H1 (cell line): Measurements from ENCODE around the gene TMEM106A. TPM values are rescaled to one million over a fixed set of nuclear protein-coding genes. Genes with fewer than 3 reads are reported as not detected.
A peak's percentile ranks its signal among the peaks of the same experiment; 100 is the strongest.

Experiments
- ASH2L ChIP-seq: fragments of 200-600, 300-600 bp; sonication (generic); IDR thresholded peaks from one replicate; pipeline ENCODE4 v1.7.1; 2017; ENCODE audit warnings: low read length
- BCL11A ChIP-seq, 2 experiments: IDR thresholded peaks; one replicate each; pipeline ENCODE4 v1.6.1; 2011; ENCODE audit warnings: low read depth in 2 of 2, low read length in 2 of 2, mild to moderate bottlenecking in 2 of 2
- CBX8 ChIP-seq: fragments of 300-800, 300-1000 bp; sonication (generic); IDR thresholded peaks from 2 replicates; pipeline ENCODE4 v1.7.1; 2016; ENCODE audit warnings: low read depth, low read length, borderline replicate concordance
- CREB1 ChIP-seq: IDR thresholded peaks from 2 replicates; pipeline ENCODE4 v1.6.1; 2012; ENCODE audit warnings: inconsistent platforms
- CTCF ChIP-seq, 3 experiments: IDR thresholded peaks; 1 replicate in 2 of 3; 2 replicates in 1 of 3; pipeline versions ENCODE4 v1.5.1 to v1.6.1; 2011; ENCODE audit warnings: low read length in 3 of 3, mild to moderate bottlenecking in 3 of 3, inconsistent platforms in 2 of 3, low read depth in 1 of 3, moderate library complexity in 1 of 3; ENCODE audit not compliant: insufficient read depth in 1 of 3; ENCODE audit errors: control extremely low read depth in 1 of 3
- EP300 ChIP-seq, 2 experiments: IDR thresholded peaks; 1 replicate in 1 of 2; 2 replicates in 1 of 2; pipeline ENCODE4 v1.6.1; 2011 to 2012; ENCODE audit warnings: low read depth in 2 of 2, low read length in 2 of 2, mild to moderate bottlenecking in 2 of 2, borderline replicate concordance in 1 of 2, inconsistent platforms in 1 of 2, moderate library complexity in 1 of 2
- EZH2 ChIP-seq: fragments of 200-600 bp; sonication (generic); IDR thresholded peaks from 2 replicates; pipeline ENCODE4 v1.7.1; 2012; ENCODE audit warnings: low read depth, mild to moderate bottlenecking, moderate library complexity, low read length, inconsistent platforms; ENCODE audit not compliant: severe bottlenecking
- HDAC6 ChIP-seq: IDR thresholded peaks from one replicate; pipeline ENCODE4 v1.7.1; 2012; ENCODE audit warnings: low read depth, mild to moderate bottlenecking, inconsistent platforms, low read length, moderate library complexity
- KDM1A ChIP-seq: fragments of 200-600, 300-600 bp; sonication (generic); IDR thresholded peaks from 2 replicates; pipeline ENCODE4 v1.7.1; 2016; ENCODE audit warnings: mild to moderate bottlenecking, low read length, borderline replicate concordance
- KDM4A ChIP-seq: IDR thresholded peaks from one replicate; pipeline ENCODE4 v1.7.1; 2012; ENCODE audit warnings: low read depth, mild to moderate bottlenecking, moderate library complexity, low read length, inconsistent platforms; ENCODE audit not compliant: severe bottlenecking
- MAFK ChIP-seq: IDR thresholded peaks from 2 replicates; pipeline ENCODE4 v1.6.1; 2012; ENCODE audit warnings: low read depth, mild to moderate bottlenecking, improper control_type of control experiment, low read length
- MAX ChIP-seq: IDR thresholded peaks from 2 replicates; pipeline ENCODE4 v1.6.1; 2012; ENCODE audit warnings: inconsistent platforms
- NANOG ChIP-seq: IDR thresholded peaks from 2 replicates; pipeline ENCODE4 v1.6.1; 2011; ENCODE audit warnings: low read length, low read depth, mild to moderate bottlenecking, inconsistent platforms; ENCODE audit not compliant: insufficient read depth, poor library complexity, severe bottlenecking
- PHF8 ChIP-seq: fragments of 200-600 bp; sonication (generic); conservative IDR thresholded peaks from 2 replicates; pipeline ENCODE4 v1.7.1; 2012; ENCODE audit warnings: low read depth, mild to moderate bottlenecking, inconsistent platforms, low read length, moderate library complexity
- POLR2AphosphoS5 ChIP-seq: IDR thresholded peaks from 2 replicates; pipeline ENCODE4 v1.6.1; 2011; ENCODE audit warnings: low read depth, low read length
- POU5F1 ChIP-seq: IDR thresholded peaks from 2 replicates; pipeline ENCODE4 v1.6.1; 2011; ENCODE audit warnings: low read depth, mild to moderate bottlenecking, low read length, moderate library complexity
- RBBP5 ChIP-seq: IDR thresholded peaks from 2 replicates; pipeline ENCODE4 v1.7.1; 2012; ENCODE audit warnings: low read depth, mild to moderate bottlenecking, inconsistent platforms, low read length, moderate library complexity, borderline replicate concordance
- RXRA ChIP-seq: IDR thresholded peaks from 2 replicates; pipeline ENCODE4 v1.6.1; 2011; ENCODE audit warnings: low read depth, mild to moderate bottlenecking, low read length, moderate library complexity; ENCODE audit not compliant: insufficient read depth
- SP4 ChIP-seq: IDR thresholded peaks from 2 replicates; pipeline ENCODE4 v1.6.1; 2012; ENCODE audit warnings: low read length, inconsistent platforms
- SRF ChIP-seq: IDR thresholded peaks from 2 replicates; pipeline ENCODE4 v1.6.1; 2011; ENCODE audit warnings: mild to moderate bottlenecking, low read depth, low read length, moderate library complexity
- TAF7 ChIP-seq: optimal IDR thresholded peaks from 2 replicates; pipeline ENCODE3; 2011; ENCODE audit warnings: low read depth, mild to moderate bottlenecking, inconsistent platforms, low read length, moderate library complexity, borderline replicate concordance
- YY1 ChIP-seq: IDR thresholded peaks from 2 replicates; pipeline ENCODE4 v1.6.1; 2011; ENCODE audit warnings: low read depth, mild to moderate bottlenecking, low read length
- ZNF274 ChIP-seq: IDR thresholded peaks from 2 replicates; pipeline ENCODE4 v1.7.0; 2012; ENCODE audit warnings: low read length, borderline replicate concordance; ENCODE audit errors: extremely low read depth
- polyA plus RNA-seq, 7 experiments: library from polyadenylated mRNA; depleted of rRNA in 3 of 7; stranded (reverse) in 5 of 7; unstranded in 2 of 7; fragments of >200 nt in 5 of 7; fragments of 200-250 nt in 2 of 7; gene quantifications; 1 replicate in 5 of 7; 2 replicates in 1 of 7; 4 replicates in 1 of 7; pipeline versions ENCODE4 v1.2.1 to v1.2.3, GENCODE V29; 2011 to 2013; ENCODE audit warnings: missing spikeins in 2 of 7, mixed read lengths in 2 of 7
- total RNA-seq: library from RNA; stranded (reverse); fragmentation: NEBNext Ultra II Directional; extraction: Animal tissue kit (Norgen Biotek cat#: 25700); gene quantifications from 2 replicates; pipeline ENCODE4 v1.2.1, GENCODE V29; 2021

The TMEM106A gene
- total and polyA plus RNA-seq, 2 of the 8 experiments (the other 6 are each of a cell fraction or from before 2014, with no cell fraction given) = 3.2 to 5.4 TPM

GRCh38 chr17:43170140-43170765 is 41.4 kb upstream of the TMEM106A start (continued):
- no peak for TF ChIP-seq HDAC6
- no peak for TF ChIP-seq EP300 (IDR thresholded peaks at IDR 0.05; ENCODE audit: borderline replicate concordance in 1 of 2, low read depth in 2 of 2, low read length in 2 of 2)
- TF ChIP-seq KDM4A = peak; percentile 42
- no peak for TF ChIP-seq NANOG
- TF ChIP-seq POLR2AphosphoS5 = peak; percentile 7
- no peak for TF ChIP-seq EZH2
- TF ChIP-seq CREB1 = peak; percentile 96
- TF ChIP-seq MAX = no peak
- no peak for TF ChIP-seq YY1
- TF ChIP-seq ZNF274 = no peak
- TF ChIP-seq SRF = no peak
- TF ChIP-seq SP4 = no peak
- no peak for TF ChIP-seq MAFK
- TF ChIP-seq RXRA = no peak
- no peak for TF ChIP-seq KDM1A
- TF ChIP-seq CBX8 = no peak
- TF ChIP-seq POU5F1 = no peak
- no peak for TF ChIP-seq PHF8
- TF ChIP-seq TAF7 = no peak
- no peak for TF ChIP-seq CTCF (IDR thresholded peaks at IDR 0.05; ENCODE audit: control extremely low read depth in 1 of 3, insufficient read depth in 1 of 3, low read depth in 1 of 3, low read length in 3 of 3)
- TF ChIP-seq RBBP5 = no peak
- no peak for TF ChIP-seq BCL11A (IDR thresholded peaks at IDR 0.05; ENCODE audit: low read depth in 2 of 2, low read length in 2 of 2)
- TF ChIP-seq ASH2L = peak; percentile 2
